RWPE2 (cell line): ENCODE results near the gene TNS3.

ENCODE experiments used
- ATAC-seq: fragments of 200-7000 bp; cut with Tn5 transposase; 3 replicates; pipeline ENCODE4 v1.9.1; 2021; ENCODE audit warnings: low read depth
- DNase-seq: peaks from one replicate; pipeline ENCODE4 v3.0.0-alpha.2; 2020; ENCODE audit warnings: low spot score
- H3K27ac ChIP-seq: fragments of 450-650 bp; 2 replicates; pipeline ENCODE4 v1.5.1; 2017; ENCODE audit warnings: mild to moderate bottlenecking; ENCODE audit not compliant: poor library complexity, severe bottlenecking
- H3K27me3 ChIP-seq: fragments of 250-450 bp; sonication (Bioruptor Pico); 2 replicates; pipeline ENCODE4 v1.5.1; 2021; ENCODE audit warnings: mild to moderate bottlenecking, moderate library complexity; ENCODE audit not compliant: insufficient read depth, poor library complexity, severe bottlenecking
- H3K36me3 ChIP-seq: fragments of 250-450 bp; sonication (Bioruptor Pico); 2 replicates; pipeline ENCODE4 v1.5.1; 2020; ENCODE audit warnings: low read depth, mild to moderate bottlenecking, moderate library complexity
- H3K4me1 ChIP-seq: fragments of 250-450 bp; sonication (Bioruptor Pico); 2 replicates; pipeline ENCODE4 v1.5.1; 2021; ENCODE audit warnings: mild to moderate bottlenecking, moderate library complexity; ENCODE audit not compliant: insufficient read depth, poor library complexity, severe bottlenecking
- H3K4me3 ChIP-seq: fragments of 250-450 bp; sonication (Bioruptor Pico); 2 replicates; pipeline ENCODE4 v1.5.1; 2021; ENCODE audit warnings: mild to moderate bottlenecking, moderate library complexity; ENCODE audit not compliant: severe bottlenecking
- H3K9me3 ChIP-seq: fragments of 250-450 bp; sonication (Bioruptor Pico); 2 replicates; pipeline ENCODE4 v1.5.1; 2021; ENCODE audit warnings: mild to moderate bottlenecking, moderate library complexity; ENCODE audit not compliant: severe bottlenecking
- CTCF ChIP-seq: fragments of 450-650 bp; IDR thresholded peaks from one replicate; pipeline ENCODE4 v1.5.1; 2017; ENCODE audit warnings: mild to moderate bottlenecking, moderate library complexity; ENCODE audit not compliant: poor library complexity, severe bottlenecking

The TNS3 gene

GRCh38 chr7:47428768-47429472 is 153.0 kb downstream of the TNS3 start:
- Histone ChIP-seq H3K4me1 (no peaks in the 10 kb centered on the region), H3K9me3 (no peaks in the 10 kb centered on the region), H3K27ac (no peak overlapping the region), H3K4me3 (no peak overlapping the region), H3K27me3 (no peaks in the 10 kb centered on the region), H3K36me3 (peaks cover 39% of the 10 kb centered on the region)
- TF ChIP-seq CTCF = no peak
- DNase-seq = no peak
- ATAC-seq = no peak

GRCh38 chr7:47428052-47428767 is 153.7 kb downstream of the TNS3 start:
- no peak overlapping the region for H3K27ac ChIP-seq
- no peak for TF ChIP-seq CTCF
- H3K27me3 ChIP-seq = no peaks in the 10 kb centered on the region
- H3K36me3 ChIP-seq = peaks cover 44% of the 10 kb centered on the region
- DNase-seq (no peak), ATAC-seq (no peak)
- no peaks in the 10 kb centered on the region for H3K4me1 ChIP-seq
- no peaks in the 10 kb centered on the region for H3K9me3 ChIP-seq
- H3K4me3 ChIP-seq = no peak overlapping the region

GRCh38 chr7:47427051-47427643 is 154.8 kb downstream of the TNS3 start:
- TF ChIP-seq CTCF = no peak
- Histone ChIP-seq H3K36me3 (peaks cover 40% of the 10 kb centered on the region), H3K4me1 (no peaks in the 10 kb centered on the region), H3K27ac (no peak overlapping the region), H3K4me3 (no peak overlapping the region), H3K27me3 (no peaks in the 10 kb centered on the region), H3K9me3 (no peaks in the 10 kb centered on the region)
- ATAC-seq = no peak
- no peak for DNase-seq

GRCh38 chr7:47424523-47424922 is 157.4 kb downstream of the TNS3 start:
- DNase-seq (no peak), ATAC-seq (no peak)
- Histone ChIP-seq H3K27me3 (no peaks in the 10 kb centered on the region), H3K27ac (no peak overlapping the region), H3K36me3 (peaks cover 57% of the 10 kb centered on the region), H3K9me3 (no peaks in the 10 kb centered on the region), H3K4me3 (no peak overlapping the region), H3K4me1 (no peaks in the 10 kb centered on the region)
- no peak for TF ChIP-seq CTCF

- Histone ChIP-seq H3K27ac (no peak overlapping the region), H3K4me1 (no peaks in the 10 kb centered on the region), H3K9me3 (no peaks in the 10 kb centered on the region), H3K4me3 (no peak overlapping the region), H3K27me3 (no peaks in the 10 kb centered on the region), H3K36me3 (peaks cover 60% of the 10 kb centered on the region)
- no peak for TF ChIP-seq CTCF
- ATAC-seq = no peak
- no peak for DNase-seq
Measured at GRCh38 chr7:47423196-47423595, 158.7 kb downstream of the TNS3 start.
